NCI-H1092 (cell line): ENCODE measurements around the gene OR10H3.
A peak's percentile ranks its signal among the peaks of the same experiment; 100 is the strongest.
"Not testable (repeated sequence)": the region's sequence is repeated elsewhere in the genome, so short reads cannot be mapped to it uniquely, and the experiment has no call there.

Experiments used
- DNase-seq: peaks from one replicate; lab custom pipeline; 2025; lab: John Stamatoyannopoulos, UW

OR10H3 gene, protein sequence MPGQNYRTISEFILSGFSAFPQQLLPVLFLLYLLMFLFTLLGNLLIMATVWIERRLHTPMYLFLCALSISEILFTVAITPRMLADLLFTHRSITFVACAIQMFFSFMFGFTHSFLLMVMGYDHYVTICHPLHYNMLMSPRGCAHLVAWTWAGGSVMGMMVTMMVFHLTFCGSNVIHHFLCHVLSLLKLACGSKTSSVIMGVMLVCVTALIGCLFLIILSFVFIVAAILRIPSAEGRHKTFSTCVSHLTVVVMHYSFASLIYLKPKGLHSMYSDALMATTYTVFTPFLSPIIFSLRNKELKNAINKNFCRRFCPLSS

DNA sequence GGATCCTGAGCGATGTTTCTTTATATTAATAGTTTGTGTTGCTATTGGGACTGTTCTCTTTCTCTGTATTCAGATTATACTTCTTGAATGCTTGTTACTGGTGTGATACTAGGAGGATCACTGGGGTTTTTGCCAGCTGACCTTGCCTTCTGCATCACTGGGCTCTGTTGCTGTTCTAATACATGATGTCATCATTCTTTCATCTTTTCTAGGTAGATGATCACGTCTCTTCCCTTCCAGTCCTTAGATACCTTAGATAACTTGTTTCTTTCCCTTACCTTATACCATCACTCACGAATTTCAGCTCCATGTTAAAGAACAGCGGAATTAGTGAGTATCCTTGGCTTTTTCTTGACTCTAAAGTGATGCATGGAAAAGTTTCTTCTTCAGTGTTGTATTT lies at the start of gene OR10H3:
OR10H3 (plus strand) TSS at position 264 of the 400 bp plus-strand sequence. CDS start 3,408 bp downstream, outside the sequence.
- no peak for DNase-seq

DNA sequence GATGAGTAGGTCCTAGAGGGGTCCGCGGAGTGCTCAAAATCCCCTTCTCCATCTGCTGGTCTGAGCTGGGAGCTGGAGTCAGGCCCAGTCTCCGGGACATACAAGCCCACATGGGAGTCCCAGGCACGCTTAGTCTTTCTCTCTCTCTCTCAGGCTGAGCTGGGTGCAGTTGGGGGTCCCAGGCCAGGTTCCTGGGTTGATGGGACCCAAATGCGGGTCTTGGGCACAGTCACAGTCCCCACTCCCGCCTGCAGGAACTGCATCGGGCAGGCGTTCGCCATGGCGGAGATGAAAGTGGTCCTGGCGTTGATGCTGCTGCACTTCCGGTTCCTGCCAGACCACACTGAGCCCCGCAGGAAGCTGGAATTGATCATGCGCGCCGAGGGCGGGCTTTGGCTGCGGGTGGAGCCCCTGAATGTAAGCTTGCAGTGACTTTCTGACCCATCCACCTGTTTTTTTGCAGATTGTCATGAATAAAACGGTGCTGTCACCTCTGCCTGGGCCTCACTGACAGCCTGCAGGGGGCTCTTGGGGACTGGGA lies 41.1 kb upstream of the OR10H3 start:
- DNase-seq, result no peak

DNA sequence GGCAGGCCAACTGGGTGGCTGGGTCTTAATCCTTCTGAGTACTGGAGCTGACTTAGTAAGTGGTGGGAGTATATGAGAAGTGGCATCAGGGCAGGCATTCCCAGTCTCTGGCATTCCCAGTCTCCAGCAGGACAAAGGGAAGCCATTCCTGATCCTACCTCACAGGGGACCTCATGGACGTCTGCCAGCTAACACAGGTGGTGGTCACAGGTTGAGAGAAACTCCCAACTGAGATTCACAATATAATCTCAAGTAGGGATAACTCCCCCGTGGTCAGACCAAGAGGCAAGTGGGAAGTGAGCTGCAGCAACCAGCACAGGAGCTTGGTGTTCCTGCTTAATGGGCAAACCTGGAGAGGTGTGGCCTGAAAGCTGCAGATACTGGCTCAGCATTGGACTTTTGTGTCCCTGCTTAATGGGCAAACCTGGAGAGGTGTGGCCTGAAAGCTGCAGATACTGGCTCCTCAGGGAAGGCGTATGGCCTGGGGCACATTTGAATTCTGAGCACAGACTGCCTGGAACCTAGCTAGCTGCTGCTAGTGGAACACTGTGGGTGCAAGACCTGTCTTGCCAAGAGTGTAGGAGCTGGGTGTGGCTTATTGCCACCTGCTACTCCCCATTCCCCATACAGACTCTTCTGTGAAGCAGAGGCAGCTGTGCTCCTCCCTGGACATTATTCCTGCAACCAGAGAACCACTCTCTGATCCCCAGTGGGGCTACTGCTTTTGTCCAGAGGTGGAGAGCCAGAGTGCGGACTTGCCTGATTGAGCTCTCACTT lies 35.8 kb upstream of the OR10H3 start:
- no peak for DNase-seq

DNA sequence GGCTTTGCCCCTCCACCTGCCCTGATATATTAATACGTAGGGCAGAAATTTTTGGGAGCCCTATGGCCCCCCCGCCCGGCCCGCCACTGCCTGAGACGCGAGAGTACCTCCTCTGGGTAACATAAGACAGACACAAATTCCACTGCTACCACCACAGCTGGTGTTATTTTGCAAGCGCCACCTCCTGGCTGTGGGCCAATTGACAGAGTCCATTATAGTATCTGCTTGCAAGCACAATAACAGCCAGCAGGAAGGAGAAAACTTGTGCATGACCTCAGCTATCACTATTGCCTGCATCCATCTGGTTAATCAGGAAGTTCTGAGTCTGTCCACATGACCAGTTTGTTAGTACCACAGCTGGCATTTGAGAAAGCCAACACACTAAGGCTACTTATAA lies 35.3 kb upstream of the OR10H3 start:
- DNase-seq, result peak; percentile 14

DNA sequence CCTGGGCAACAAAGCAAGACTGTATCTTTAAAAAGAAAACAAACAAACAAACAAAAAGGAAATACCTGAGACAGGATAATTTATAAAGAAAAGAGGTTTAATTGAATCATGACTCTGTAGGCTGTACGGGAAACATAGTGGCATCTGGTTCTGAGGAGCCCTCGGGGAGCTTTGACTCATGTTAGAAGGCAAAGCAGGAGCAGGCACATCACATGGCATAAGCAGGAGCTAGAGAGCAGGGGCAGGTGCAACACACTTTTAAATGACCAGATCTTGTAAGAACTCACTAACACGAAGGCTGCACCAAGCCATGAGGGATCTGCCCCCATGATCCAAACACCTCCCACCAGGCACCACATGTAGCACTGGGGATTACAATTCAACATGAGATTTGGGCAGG lies 23.1 kb upstream of the OR10H3 start:
- no peak for DNase-seq

DNA sequence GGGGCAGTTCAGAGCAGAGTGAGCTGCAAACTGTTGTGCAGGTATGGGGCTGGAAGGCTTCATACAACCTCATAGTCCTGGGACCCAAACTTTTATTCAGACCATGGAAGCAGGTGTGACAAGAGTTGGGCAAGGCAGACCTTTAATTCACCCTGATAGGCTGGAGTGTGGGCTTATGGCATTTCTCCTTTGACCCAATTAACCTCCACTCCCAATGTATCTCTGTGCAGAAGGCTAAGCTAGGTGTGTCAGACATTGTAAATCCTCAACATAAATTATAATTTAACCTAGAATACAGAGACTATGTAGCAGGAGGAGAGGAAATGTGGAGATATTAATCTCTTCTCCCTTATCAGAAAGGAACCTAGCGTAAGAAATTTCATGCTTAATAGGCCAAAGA lies 22.1 kb upstream of the OR10H3 start:
- DNase-seq, result no peak

DNA sequence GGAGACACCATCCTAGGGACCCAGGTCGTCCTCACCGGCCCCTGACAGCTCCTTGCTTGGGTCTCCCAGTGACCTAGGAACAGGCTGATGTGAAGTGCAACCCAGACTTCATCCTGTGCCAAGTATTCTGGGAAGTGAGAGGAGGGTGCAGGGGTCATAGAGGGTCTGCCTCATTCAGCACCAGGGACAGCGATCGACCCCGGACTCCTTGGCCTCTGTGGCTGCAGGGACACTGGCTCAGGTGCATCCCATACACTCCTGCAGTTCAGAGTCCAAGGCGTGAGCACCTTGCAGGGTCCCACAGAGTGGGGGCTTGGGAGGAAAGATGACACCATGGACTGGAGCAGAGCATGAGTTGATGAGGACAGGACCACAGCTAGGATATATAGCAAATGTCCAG lies 20.0 kb upstream of the OR10H3 start:
- no peak for DNase-seq

DNA sequence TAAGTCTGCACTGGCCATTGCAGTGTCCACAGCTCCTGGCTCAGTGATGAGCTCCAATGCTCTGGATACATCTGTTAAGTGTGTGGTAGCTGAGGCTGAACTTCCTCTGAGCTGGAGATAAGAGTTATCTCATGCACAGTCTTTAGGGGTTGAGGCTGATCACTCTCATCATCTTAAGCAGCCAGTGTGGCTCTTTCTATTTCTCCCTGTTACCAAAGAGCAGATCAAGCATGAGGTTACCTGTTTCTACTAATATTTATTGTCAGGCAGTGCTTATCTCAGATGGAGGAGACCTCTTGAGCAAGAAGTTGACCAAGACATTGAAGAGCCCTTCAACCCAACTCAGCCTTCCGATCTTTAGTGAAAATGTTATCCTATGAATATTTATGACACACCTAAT lies 16.5 kb upstream of the OR10H3 start:
- no peak for DNase-seq

DNA sequence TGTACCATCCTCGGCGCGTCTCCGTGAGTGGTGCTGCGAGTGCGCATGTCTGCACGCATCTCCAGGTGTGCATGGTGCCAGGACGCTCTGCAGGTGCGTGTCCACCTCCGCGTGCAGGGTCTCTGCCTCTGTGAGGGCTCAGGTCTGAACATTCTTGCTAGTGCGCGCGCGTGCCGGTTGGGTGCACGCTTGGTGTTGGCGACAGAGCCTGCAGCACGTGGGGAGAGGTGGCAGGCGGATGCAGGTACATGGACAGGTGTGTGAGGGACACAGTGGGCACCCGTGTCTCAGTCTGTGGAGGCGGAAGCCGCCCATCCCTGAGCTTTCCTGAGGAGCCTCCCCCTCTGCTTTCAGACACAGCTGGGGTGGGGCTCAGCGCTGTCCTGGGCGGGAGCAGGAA lies 14.8 kb upstream of the OR10H3 start:
- DNase-seq, result no peak

DNA sequence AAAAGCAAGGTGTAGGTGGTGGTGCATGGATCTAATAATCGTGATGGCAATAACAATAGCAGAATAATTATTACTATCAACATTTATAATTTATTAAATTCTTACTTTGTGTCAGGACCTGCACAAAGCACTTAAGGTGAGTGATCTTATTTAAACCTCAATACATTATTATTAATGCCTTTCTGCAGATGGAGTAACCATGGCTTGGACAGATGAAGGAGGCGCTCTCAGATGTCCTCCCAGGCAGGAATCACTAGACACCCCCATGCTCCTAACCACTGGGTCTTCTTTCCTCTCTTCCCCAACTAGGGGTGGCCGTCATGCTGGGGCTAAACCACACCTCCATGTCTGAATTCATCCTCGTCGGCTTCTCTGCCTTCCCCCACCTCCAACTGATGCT lies 10.1 kb upstream of the OR10H3 start, which contains the start of gene OR10H2:
OR10H2 (plus strand) TSS at position 301 of the 400 bp plus-strand sequence; CDS start at position 321, 20 bp downstream.
- no peak for DNase-seq

DNA sequence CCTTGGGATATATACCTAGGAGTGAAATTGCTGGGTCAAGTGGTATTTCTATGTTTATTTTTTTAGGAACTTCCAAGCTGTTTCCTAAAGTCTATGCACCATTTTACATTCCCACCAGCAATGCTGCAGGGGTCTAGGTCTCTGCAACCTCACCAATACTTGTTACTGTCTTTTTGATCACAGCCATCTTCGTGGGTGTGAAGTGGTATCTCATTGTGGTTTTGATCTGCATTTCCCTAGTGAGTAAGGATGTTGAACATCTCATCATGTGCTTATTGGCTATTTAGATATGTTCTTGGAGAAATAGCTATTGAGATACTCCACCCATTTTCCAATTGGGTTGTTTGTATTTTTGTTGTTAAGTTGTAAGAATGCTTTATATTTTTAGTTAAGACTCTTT lies 7.2 kb upstream of the OR10H3 start:
- DNase-seq, result no peak

DNA sequence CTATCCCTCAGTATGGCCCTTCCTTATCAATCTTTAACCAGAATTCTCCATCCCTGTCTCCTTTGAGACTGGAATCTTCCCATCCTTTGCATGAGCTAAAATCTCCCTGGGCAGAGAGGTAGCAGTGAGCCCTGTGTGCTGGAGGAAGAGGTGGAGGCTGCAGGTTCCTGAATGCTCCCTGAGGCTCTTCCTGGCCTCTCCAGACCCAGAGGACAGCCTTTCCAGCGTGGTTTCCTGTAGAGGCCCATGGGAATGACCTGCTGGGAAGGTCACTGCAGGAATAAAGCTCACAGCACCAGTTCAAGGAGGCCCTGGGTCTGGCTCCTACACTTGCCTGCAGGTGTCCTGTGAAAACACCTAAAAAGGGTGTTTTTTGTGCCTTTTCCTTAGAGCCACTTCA lies 5.4 kb upstream of the OR10H3 start:
- no peak for DNase-seq

DNA sequence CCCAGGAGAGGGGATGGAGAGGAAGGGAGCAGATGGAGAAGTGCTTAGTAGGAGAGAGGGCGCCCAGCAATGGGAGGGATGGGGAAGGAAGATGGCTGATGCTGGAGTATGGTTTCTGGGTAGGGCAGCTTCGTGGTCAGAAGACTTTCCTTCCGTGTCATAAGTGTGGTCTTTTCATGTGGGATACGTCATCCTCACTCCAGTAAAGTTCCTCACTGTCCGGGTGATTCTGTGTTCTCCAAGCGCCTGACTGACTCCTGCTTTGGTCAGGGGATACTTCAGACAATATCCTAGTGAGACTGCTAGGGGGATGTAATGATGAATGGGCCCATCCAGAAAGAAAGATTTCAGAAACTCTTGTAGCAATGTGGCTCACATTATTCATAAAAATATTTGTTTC lies 3.9 kb upstream of the OR10H3 start:
- no peak for DNase-seq

DNA sequence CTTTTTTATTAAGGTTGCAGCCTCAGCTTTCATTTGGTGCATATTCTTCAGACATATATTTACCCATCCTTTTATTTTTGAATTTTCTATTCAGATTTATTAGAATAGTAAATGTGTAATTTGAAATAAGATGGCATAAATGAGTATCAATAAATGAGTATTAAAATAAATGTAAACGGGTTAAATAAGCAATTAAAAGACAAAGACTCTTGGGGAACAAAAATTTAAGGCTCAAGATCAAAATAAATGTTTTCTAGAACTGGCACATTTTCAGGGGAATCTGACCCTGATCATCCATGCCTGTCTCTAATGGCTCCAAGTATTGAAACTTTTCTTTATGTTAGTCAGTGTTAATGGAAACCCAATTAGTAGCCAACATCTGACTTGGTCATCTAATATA lies 3.0 kb downstream of the OR10H3 start:
- no peak for DNase-seq

DNA sequence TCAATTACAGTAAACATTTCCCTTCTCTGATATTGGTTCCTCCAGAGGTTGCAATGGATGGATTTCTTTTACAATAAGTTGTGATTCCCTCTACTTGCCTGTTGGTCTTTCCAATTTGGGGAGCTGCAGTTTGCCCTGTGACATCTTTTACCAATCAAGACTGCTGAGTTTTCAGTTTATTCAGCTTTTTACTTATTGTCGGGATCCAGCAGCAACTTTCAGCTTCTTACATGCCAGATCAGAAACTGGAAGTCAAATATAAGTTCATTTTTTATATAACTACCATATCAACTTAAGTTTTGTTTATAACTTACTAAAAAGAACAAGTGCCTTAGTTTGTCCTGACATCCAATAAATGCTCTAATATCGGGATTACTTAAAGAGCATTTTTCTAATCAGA lies 10.5 kb downstream of the OR10H3 start:
- DNase-seq, result no peak

DNA sequence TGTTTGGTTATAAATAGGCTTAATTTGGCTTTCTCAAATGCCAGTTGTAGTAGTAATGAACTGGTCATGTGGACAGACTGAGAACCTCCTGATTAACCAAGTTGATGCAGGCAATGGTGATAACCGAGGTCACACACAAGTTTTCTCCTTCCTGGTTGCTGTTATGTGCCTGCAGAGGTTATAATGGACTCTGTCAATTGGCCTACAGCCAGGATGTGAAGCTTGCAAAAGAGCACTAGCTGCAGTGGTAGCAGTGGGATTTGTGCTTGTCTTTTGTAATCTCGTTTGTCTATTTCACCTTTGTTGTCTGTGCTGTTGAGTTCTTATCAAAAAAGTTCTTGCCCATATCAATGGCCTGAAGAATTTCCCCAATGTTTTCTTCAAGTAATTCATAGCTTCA lies 20.6 kb downstream of the OR10H3 start:
- DNase-seq, result no peak

DNA sequence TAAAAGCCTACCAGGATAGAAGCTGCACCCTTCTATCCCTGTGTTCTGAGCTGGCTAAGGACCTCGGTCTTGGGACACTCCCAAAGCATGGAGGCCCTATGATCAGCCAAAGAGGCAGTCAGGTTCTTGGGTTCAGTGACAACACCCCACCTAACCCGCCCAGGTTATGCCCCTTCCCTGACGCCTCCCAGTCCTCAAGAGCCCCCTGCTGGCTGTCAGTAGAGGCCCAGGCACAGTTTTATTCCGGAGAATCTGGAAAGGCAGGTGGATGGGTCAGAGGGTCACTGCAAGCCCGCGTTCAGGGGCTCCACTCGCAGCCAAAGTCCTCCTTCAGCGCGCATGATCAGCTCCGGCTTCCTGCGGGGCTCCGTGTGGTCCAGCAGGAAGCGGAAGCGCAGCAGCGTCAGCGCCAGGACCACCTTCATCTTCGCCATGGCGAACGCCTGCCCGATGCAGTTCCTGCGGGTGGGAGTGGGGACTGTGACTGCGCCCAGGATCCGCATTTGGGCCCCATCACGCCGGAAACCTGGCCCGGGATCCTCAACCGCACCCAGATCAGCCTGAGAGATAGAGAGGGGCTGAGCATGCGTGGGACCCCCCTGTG lies 22.3 kb downstream of the OR10H3 start:
- DNase-seq, result no peak

DNA sequence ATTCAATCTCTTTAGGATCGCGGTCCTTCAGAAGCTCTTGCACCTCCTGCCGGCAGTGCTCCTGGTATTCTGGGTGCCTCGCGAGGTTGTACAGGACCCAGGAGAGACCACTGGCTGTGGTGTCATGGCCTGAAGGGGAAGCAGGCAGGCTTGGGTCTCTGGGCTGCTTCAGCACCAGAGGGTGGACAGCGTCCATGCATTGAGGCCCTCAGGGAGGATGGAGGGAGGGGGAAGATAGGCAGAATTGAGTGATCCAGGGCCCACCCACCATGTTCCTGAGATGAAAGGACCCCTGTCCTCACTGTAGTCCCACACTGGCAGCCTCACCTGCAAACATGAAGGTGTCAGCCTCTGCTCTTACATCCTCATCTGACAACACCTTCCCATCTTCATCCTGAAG lies 31.8 kb downstream of the OR10H3 start:
- DNase-seq, result no peak

DNA sequence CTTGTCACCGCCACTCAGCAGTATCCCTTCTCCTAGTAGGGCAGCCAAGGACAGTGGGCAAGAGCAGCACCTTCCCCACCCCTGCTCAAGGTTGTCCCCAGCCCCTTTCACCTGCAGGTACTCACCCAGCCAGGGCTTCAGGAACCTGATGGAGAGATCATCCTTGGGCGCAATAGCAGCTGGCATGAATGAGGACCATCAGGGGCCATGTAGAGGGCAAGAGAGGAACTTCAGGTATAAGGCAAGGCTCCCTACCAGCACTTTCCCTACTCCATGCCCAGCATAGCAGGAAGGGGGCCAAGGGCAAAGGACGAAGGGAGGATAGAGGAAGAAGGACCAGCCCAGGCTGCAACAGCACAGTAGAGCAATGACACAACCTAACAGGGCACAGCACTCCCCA lies 36.4 kb downstream of the OR10H3 start:
- DNase-seq, result not testable (repeated sequence)

DNA sequence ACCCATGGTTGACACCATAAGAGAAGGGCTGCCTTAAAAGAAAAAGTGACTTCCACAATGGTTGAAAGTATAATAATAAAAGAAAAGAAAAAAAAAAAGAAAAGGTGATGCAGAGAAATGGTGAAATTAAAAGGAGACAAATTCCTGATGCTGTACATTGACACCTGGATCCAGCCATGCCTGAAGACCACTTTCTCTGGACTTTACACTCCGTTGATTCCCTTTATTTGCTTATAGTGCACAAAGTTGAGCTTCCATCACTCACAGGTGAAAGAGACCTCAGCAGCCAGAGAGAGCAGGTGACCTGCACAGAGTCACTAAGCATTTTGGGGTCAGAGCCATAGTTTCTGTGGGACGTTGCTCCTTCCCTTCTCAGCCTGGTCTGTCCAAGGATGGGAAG lies 37.5 kb downstream of the OR10H3 start:
- no peak for DNase-seq

DNA sequence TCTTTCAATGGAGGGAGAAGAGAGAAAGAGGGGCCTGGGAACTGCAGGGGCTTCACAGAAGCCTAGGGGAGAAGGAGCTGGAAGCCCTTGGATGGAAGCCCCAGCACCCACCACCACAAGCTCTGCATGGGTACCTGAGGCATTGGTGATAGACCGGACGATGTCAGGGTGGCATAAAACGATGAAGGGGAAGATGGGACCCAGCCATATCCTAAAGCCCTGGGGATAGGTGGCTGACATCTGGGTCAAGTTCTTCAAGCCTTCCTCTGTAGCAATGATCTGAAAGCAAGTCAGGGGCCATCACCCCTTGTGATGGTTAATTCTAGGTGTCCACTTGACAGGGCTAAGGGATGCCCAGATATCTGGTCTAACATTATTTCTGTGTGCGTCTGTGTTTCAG lies 38.5 kb downstream of the OR10H3 start:
- DNase-seq, result no peak

DNA sequence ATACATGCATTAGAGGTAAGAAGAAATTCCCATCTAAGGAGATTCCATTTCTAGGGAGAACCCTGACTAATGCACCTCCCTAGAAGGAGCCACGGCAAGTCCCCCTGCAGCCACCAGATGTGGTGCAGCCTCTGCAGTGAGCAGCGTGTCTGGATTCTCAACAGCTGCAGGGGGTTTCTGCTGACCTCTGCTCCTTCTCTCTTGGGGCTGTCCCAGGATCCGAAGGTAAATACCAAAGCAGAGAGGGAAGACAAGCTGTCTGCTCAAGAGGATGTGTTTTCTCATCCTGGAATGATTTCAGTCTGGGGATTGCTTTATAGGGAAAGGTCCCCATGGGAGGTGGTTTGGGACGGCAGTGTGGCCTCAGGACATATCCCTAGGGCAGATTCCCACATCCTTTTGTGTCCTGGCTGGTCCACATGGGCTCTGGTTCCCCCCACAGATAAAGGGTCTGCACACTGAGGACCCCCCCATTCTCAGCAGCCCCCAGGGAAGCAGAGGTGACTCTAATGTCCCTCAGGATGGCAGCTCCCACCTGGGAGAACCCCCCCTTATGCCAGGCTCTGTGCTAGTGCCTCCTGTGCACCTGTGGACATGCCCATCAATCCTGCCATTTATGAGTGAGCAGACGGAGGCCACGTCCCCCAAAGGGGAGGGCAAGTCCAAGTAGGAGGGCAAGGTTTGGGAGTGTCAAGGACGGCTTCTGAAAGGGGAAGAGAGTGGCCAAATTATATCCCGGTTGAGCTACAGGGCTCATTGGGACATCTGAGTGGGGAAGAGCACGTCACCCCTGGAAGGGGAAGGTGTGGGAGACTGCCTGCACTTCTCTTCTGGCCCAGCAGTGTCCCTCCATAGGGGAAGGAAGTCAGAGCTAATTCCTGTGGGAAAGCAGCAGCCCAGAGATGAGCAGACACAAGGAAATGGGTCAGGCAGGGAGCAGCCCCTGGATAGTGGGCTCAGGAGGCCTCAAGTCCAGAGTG lies 39.5 kb downstream of the OR10H3 start:
- DNase-seq, result no peak
